ENCODE data around the gene FBXW2.

DNA sequence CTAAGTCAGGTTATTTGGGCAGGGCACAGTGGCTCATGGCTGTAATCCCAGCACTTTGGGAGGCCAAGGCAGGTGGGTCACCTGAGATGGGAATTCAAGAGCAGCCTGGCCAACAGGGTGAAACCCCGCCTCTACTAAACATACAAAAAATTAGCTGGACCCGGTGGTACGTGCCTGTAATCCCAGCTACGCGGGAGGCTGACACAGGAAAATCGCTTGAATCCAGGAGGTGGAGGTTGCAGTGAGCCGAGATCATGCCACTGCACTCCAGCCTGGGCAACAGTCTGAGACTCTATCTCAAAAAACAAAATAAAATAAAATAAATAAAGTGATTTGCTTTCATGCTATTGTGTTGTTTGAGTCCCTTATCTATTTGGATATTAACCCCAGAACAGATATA is 8.2 kb upstream of the FBXW2 start:
- no peak for TF ChIP-seq ZNF274 (IDR thresholded peaks at IDR 0.05; ENCODE audit: low read depth, low read length)
- TF ChIP-seq SUZ12 (IDR thresholded peaks at IDR 0.05; ENCODE audit: extremely low read depth, insufficient read depth, insufficient read length): no peak
- no peak for TF ChIP-seq YY1 (IDR thresholded peaks at IDR 0.05; ENCODE audit: insufficient read depth, insufficient read length)
